HEK293 (cell line): ENCODE measurements around the gene HEG1.

Experiments used
- HOXC10 ChIP-seq: sonication (generic); formaldehyde crosslinking; IDR thresholded peaks from 2 replicates; pipeline ENCODE4 v1.8.1; 2023; ENCODE audit warnings: mild to moderate bottlenecking, missing genetic modification reagents
- WT1 ChIP-seq: fragments of 450-650 bp; formaldehyde crosslinking; IDR thresholded peaks from 2 replicates; pipeline ENCODE4 v1.5.1; 2016; ENCODE audit warnings: missing biosample characterization, missing genetic modification characterization
- ZBTB20 ChIP-seq: fragments of 450-650 bp; formaldehyde crosslinking; IDR thresholded peaks from 2 replicates; pipeline ENCODE4 v1.5.1; 2016; ENCODE audit warnings: missing biosample characterization, missing genetic modification characterization
- ZNF214 ChIP-seq: fragments of 450-650 bp; formaldehyde crosslinking; IDR thresholded peaks from 2 replicates; pipeline ENCODE4 v1.5.1; 2017; ENCODE audit warnings: missing biosample characterization, mild to moderate bottlenecking, missing genetic modification characterization, borderline replicate concordance
- ZNF274 ChIP-seq, 2 experiments: fragments of 200-500 bp in 1 of 2; fragments of 450-650 bp in 1 of 2; sonication (Bioruptor generic) in 1 of 2; formaldehyde crosslinking in 1 of 2; IDR thresholded peaks; 2 replicates each; pipeline versions ENCODE4 v1.5.1 to v1.6.1; 2014 to 2016; ENCODE audit warnings: borderline replicate concordance in 1 of 2, inconsistent platforms in 1 of 2, low read length in 1 of 2, missing biosample characterization in 1 of 2, missing genetic modification characterization in 1 of 2
- ZNF354C ChIP-seq: fragments of 450-650 bp; formaldehyde crosslinking; IDR thresholded peaks from 2 replicates; pipeline ENCODE4 v1.5.1; 2016; ENCODE audit warnings: missing biosample characterization, missing genetic modification characterization, low read depth, borderline replicate concordance
- TF ChIP-seq, protein P1 (sequence below): fragments of 450-650 bp; formaldehyde crosslinking; IDR thresholded peaks from 2 replicates; pipeline ENCODE4 v1.5.1; 2016; ENCODE audit warnings: missing biosample characterization, missing genetic modification characterization
- TF ChIP-seq, protein P2 (sequence below): fragments of 450-650 bp; formaldehyde crosslinking; IDR thresholded peaks from 2 replicates; pipeline ENCODE4 v1.5.1; 2017; ENCODE audit warnings: missing biosample characterization, mild to moderate bottlenecking, missing genetic modification characterization, moderate library complexity

DNA sequence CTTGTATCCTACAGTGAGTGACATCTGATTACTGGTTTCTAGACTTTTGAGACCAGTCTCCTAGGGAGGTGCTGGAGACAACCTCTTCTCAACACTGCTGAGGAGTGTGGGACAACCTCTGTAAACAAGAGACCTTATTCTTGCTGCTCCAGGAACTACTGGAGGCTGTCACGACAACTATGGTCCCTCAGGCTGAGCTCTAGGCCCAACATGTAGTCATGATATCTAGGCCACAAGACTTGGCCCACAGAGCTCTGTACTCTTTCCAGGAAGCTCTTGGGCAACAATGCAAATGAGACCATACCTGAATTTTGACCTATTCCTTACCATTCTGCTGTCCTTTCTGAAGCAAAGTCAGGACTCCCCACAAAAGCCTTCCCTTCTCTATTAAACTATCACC is 24.3 kb upstream of the HEG1 start:
- TF ChIP-seq ZNF354C (no peak), ZNF274 (IDR thresholded peaks at IDR 0.05; ENCODE audit: low read length) (no peak), ZNF274 (tag by site-specific recombination; IDR thresholded peaks at IDR 0.05; ENCODE audit: borderline replicate concordance) (no peak), ZBTB20 (tag by site-specific recombination) (no peak), WT1 (tag by site-specific recombination) (no peak), HOXC10 (CRISPR knock-in tag) (no peak), ZNF214 (no peak)
- TF ChIP-seq, protein P1, sequence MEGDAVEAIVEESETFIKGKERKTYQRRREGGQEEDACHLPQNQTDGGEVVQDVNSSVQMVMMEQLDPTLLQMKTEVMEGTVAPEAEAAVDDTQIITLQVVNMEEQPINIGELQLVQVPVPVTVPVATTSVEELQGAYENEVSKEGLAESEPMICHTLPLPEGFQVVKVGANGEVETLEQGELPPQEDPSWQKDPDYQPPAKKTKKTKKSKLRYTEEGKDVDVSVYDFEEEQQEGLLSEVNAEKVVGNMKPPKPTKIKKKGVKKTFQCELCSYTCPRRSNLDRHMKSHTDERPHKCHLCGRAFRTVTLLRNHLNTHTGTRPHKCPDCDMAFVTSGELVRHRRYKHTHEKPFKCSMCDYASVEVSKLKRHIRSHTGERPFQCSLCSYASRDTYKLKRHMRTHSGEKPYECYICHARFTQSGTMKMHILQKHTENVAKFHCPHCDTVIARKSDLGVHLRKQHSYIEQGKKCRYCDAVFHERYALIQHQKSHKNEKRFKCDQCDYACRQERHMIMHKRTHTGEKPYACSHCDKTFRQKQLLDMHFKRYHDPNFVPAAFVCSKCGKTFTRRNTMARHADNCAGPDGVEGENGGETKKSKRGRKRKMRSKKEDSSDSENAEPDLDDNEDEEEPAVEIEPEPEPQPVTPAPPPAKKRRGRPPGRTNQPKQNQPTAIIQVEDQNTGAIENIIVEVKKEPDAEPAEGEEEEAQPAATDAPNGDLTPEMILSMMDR (tag by site-specific recombination), result no peak
- TF ChIP-seq, protein P2, sequence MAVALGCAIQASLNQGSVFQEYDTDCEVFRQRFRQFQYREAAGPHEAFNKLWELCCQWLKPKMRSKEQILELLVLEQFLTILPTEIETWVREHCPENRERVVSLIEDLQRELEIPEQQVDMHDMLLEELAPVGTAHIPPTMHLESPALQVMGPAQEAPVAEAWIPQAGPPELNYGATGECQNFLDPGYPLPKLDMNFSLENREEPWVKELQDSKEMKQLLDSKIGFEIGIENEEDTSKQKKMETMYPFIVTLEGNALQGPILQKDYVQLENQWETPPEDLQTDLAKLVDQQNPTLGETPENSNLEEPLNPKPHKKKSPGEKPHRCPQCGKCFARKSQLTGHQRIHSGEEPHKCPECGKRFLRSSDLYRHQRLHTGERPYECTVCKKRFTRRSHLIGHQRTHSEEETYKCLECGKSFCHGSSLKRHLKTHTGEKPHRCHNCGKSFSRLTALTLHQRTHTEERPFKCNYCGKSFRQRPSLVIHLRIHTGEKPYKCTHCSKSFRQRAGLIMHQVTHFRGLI (tag by site-specific recombination), result no peak
